GM21619 (cell line): Measurements from ENCODE around the gene MSLN.

ENCODE experiments used
- ATAC-seq: cut with Tn5 transposase; IDR thresholded peaks from one replicate; pipeline ENCODE4 v1.9.1; 2021; ENCODE audit not compliant: unreplicated experiment

The MSLN gene

DNA sequence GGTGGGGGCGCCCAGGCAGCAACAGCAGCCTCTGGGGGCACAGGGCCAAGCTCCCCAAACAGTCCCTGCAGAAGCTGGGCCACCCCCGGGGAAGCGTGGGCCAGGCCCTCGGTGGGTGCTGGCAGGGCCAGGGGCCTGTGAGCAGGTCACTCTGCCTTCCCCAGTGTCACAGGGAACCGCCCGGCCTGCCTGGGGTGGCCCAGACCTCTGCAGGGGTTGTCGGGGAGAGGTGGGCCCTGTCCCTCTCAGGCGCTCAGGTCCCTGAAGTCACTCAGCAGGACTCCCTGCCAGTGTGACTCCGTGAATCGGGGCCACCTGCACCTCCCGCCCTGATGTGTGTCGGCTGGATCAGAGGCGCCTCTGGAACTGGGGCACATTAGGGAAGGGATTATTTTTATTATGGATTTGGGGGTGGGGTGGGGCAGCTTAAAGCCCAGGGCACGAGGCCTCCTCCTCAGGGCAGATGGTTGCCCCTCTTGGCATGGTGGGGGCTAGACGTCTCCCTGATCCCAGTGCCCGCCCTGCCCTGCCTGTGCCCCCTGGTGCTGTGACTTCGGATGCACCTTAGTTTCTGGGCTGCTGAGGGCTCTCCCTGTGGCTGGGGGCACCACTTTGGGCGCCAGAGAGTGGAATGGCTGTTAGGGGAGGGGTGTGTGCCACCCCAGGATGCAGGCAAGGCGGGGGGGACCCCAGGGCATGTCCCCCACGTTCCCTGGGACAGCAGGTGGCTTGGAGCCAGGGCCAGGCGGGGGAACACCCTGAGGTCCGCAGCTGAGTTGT lies 41.2 kb downstream of the MSLN start:
- ATAC-seq: no peak

DNA sequence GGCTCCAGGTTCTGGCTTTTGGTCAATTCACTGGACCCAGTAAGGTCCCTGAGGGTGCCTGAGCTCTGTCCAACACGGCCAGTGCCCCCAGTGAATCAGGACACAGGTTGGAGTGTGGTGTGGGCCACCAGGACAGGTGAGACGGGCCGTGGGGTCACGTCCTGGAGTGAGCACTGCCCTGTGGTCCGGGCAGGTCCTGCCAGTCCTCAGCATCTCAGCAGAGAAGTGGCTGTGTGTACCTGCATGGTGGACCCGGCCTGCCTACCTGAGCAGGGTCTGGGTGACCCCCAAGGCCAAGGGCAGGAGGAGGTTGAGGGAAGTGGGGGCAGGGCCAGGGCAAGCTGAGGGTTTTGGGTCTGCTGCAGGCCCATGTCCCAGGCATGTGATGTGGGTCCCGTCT lies 41.9 kb downstream of the MSLN start:
- ATAC-seq: no peak

DNA sequence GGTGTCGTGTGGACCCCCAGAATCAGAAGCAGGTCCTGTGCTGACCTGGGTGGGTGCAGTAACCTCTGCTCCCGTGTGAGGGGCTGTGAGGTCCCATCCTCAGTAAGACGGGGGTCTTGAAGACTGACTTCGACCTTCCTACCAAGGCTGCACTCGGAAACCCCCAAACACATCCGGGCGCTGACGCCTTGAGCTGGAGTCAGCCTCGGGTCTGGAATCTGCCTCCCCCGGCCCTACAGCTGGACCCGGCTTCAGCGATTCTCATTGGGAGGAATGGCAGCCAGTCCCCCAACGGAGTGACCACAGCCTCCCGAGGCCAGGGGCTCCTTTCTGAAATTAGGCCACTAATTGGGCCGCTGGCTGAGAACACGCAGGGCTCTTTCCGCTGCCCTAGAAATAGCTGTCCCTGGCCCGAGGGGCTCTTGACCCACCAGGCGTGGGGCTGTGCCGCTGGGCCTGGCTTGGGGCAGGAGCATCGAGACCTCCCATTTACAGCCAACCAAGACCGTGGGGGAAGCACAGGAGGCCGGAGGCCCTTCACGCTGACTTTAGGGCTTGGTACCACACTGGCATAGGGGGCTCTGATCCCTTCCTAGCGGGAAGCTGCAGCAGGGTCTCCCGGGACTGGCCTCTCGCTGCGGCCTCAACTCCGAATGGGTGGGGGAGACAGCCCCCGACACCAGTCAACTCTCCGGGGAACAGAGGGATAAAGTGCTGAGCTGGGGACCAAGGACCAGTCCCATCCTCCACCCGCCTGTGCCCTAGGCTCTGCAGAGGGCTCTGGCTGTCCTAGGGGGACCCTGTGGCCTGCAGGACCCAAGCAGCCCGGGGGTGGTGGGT lies 42.6 kb downstream of the MSLN start:
- no peak for ATAC-seq

DNA sequence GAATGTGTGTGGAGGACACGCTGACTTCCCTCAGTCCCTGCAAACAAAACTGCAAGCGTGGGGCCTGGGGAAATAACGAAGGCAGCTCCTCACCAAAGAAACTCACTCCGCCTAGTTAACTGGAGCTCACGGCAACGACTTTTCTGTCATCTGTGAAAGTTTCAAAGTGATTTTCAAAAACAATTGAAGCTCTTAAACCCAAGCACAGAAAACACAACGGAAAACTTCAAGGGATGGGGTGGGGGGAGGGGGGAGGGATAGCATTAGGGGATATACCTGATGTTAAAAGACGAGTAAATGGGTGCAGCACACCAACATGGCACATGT lies 43.2 kb downstream of the MSLN start:
- ATAC-seq: no peak

DNA sequence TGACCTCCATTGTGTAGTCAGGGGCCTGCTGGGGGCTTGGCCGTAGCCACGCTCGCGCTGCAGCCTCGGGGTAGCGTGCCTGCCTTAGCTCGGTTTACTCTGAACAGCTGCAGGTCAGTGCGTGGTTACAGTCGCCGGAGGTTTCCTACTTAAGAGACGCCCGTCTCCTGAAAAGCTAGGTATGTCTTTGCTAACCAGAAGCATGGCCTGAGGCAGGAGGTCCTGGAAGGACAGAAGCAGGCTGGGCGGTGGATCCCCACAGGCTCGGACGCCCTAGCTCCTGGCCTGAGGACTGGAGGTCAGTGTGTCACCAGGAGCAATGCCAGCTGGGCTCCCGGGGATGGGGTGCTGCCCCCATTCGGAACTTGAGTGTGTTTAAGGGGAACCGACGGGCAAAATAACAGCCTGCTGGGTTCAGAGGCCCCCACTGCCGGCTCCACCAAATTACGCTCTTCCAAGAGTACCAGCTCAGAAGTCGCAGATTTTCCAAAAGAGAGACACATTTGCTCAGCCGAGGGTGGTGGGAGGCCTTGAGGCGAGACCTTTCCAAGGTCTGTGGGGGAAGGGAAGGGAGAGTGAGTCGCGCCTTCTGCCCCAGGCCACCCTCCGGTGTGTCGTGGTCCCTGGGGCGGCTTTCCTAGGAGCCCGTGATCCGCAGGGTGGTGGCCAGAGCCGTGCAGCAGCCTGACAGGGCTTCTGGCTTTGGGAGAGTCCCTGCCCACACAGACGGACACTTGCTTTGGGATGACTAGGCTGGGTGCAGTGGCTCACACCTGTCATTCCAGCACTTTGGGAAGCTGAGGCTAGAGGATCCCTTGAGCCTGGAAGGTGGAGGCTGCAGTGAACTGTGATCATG lies 43.9 kb downstream of the MSLN start:
- no peak for ATAC-seq

DNA sequence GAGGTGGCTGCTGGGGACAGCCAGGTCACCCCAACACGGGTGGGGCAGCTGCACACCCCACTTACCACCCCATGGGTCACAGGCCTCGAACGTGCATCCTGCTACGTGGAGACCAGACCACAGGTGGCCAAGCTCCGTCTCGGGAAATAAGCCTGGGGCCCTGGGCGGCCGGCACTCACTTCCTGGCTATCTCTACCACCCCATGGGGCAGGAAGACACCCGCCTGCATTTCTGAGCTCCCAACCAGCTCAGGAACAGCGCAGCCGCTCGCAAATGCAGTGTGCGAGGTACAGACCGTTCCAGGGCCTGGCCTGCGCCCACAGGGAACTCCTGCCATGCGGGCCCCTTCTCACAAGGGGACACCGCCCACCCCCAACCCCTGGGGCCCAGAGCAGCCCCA lies 44.9 kb downstream of the MSLN start:
- ATAC-seq: no peak

DNA sequence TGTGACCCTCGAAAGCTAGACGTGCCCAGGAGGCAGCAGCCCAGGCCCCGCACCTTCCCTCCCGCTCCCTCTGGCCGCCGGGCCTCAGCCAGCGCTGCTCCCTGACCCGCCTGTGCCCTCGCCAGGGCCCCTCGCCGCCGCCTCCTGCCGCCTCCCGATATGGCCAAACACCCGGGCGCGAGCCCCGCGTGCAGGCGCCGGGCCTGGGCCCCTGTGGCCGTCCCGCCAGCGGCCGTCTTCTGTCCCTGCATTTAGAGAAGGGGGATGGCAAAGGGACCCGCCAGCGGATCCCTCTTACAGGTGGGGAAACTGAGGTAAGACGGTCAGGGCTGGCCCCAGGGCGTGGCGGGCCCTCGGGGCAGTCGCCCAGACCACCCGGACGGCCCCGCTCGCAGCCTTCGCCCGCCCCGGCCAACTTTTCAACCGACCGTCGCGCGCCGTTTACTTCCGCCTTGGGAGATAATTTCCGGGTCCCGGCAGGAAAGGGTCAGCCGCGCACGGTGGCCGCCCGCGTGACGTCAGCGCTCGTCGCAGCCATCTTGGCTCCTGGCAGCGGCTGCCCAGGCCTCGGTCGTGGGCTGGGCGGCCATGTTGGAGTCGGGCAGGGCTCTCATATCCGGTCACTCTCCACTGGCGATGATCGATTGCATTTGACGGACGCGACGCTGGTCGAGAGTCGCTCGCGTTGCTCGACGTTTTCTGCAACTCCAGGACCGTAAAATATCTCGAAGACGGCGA lies 47.0 kb downstream of the MSLN start:
- ATAC-seq: peak; percentile 80

DNA sequence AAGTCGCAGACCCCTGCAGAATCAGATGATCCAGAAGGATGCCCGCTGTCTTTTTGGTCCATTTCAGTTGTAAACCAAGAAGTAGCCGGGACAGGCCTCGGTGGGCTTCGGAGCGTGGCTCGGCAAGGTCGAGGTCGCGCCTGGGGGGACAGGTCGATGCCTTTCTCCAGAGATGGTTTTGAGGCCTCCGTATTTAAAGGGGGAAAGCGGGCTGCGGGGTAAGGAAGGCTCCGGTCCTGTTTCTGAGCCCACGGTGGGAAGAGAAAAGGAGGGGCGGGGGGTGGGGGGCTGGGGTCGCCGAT lies 47.5 kb downstream of the MSLN start:
- no peak for ATAC-seq

DNA sequence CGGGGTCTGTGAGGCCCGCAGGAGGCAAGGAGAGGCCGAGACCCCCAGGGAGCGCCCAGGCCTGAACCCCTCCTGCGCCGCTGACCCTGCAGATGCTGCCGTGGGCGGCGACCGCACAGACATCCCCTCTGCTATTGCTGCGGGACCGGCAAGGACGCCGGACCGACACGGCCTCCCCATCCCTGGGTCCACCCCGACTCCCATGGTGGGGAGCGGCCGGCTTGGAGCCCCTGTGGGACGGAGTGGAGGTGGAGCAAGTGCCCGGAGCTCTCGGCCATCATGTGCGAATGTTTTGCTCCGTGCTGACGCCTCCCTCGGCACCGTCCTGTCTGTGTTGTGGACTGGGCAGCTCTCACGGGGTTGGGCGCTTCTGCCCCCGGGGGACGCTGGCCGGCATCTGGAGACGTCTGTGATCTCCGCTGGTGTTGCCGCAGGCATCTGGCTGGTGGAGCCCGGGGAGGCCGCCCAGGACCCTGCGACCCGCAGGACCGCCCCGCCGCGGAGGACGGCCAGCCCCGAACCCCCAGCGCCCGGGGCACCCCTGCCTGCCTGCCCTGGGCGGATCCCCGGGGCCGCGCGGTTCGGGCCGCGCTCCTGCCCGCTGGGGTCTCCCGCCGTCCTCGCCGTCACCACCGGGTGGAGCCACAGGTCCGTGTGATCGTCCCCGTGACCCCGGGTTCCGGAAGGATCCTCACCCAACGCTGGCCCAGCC lies 52.8 kb downstream of the MSLN start:
- no peak for ATAC-seq

DNA sequence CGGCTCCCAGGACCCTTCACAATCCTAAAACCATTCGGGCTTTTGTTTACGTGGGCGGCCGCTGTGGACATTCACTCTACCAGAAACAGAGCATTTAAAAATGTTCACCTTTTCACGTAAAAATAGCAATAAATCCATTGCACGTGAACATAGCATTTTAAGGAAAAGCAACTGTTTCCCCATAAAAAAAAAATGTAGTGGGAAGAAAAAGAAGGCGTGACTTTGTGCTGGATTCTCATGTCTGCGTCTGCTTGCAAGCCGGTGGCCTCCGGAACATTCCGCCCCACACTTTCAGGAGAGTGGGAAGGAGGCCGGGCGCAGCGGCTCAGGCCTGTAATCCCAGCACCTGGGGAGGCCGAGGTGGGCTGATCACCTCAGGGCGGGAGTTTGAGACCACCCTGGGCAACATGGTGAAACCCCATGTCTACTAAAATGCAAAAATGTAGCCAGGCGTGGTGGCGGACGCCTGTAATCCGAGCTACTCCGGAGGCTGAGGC lies 53.4 kb downstream of the MSLN start:
- no peak for ATAC-seq

DNA sequence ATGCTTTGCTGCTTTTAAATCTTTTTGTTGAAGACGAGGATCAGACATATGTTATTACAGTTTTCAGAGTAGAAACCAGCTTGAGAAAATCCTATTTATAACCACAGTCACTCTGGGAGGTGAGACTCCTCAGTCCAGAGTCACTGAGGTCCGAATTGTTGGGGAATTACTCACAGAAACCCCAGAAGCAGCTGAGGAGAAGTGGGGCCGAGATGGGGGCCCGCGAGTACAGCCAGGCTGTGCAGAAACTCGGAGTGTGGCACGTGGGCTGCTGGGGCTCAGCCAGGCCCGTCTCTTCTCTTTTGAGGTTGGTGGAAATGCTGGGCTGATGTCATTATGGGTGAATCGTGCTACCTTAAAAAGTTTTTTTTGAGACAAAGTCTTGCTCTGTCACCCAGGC lies 54.4 kb downstream of the MSLN start:
- no peak for ATAC-seq

DNA sequence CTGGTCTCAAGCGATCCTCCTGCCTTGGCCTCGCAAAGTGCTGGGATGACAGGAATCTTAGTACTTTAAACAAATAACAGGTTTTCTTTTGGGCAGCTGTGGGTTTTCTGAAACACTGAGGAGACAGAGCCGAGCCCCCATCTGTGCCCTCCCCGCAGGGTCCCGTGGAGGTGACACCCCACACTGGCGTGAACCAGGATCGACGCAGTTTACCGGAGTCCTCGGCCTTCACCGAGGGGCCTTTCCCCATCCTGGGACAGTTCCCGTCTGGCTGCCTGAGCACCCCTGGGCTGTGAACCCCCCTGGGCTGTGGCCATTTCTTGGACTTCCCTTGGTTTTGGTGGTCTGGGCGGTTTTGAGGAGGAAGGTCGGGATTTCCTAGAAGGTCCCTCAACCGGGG lies 55.3 kb downstream of the MSLN start:
- ATAC-seq: no peak

DNA sequence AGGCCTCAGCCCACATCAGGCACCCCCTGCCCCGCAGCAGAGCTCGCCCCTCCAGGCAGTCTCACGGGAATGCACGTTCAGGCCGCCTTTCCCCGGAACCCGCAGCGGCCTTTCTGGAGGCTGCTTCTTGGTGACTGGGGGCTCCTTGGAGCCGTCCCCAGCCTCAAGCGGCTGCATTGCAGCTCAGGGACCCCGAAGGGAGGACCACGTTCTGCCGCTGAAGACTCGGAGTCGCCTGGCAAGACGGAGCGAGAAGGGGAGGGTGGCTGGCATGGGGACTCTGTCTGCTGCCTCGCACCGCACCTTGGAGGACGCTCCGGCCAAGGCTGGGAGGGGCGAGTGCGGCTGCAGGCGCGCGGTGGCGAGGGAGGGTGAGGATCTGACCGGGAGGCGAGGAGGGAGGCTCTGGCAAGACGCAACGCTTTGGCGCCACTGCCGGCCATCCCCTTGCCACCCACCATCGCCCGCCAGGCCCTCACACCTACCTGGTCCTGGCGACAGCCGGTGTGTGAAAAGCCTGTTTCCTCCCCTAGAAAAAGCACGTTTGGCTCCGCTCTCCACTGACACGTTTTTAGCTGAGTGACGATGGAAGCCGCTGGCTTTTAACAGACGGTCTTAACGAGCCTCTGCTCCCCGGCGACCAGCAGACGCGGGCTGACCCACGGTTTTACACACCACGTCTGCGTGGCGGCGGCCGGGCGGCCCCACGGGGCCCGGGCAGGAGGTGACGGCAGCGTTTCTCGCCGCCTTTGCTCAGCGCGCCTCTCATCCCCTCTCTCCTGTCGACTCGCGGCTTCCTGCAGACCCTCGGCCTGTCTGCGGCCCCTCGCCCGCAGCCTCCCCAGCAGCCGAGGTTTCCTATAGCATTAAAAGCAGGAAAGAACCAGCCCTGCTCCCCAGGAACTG lies 56.7 kb downstream of the MSLN start:
- no peak for ATAC-seq

DNA sequence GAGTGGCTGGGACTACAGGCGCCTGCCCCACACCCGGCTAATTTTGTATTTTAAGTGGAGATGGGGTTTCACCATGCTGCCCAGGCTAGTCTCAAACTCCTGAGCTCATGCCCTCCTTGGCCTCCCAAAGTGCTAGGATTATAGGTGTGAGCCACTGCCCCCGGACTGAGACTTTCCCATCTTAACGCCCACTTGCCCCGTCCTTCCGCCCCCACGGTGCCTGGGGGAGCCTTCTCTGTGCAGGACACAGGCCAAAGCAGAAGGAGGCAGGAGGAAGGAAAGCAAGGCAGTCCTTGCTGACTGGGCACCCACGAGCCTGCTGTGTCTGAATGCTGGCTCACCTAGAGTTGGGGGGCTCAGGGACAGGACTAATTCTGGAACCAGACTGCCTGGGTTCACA lies 57.6 kb downstream of the MSLN start:
- ATAC-seq: no peak
